Amygdala (tissue), 56 donors: ENCODE data around the gene GALNT12.

ENCODE experiments used
- DNase-seq, 56 donors: peaks; one replicate each; lab custom pipeline; 2025; lab: John Stamatoyannopoulos, UW

Gene GALNT12

DNA sequence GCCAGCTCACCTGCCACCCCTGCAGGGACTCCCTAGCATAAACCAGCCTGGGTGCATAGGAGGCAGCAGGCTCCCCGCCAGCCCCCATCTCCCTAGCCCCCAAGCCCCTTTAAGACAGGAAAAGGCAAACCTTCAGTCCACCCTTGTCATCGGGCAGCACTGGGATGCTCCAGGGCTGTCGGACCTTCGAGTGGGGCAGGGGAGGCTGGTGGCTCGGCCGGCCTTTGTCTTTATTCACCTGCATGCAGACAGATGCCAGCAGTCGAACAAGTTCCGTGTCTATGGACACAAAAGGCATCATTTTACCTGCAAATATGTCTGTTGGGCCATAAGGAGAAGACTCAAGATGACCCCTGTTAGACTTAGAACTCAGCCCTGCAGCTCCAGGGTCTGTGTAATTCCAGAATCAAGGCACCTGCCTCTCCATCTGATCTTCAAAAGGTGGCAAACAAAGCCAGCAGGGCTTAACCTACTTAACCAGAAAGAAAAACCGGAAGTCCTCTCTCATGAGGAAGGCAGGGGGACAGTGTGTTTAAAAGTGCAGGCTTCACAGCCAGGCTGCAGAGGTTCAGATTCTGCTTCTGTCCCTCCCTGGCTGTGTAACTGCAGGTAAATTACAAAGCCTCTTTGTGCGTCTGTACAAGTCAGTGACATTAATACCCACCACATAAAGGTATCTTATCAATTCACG lies 27.3 kb upstream of the GALNT12 start:
- no peak for DNase-seq

DNA sequence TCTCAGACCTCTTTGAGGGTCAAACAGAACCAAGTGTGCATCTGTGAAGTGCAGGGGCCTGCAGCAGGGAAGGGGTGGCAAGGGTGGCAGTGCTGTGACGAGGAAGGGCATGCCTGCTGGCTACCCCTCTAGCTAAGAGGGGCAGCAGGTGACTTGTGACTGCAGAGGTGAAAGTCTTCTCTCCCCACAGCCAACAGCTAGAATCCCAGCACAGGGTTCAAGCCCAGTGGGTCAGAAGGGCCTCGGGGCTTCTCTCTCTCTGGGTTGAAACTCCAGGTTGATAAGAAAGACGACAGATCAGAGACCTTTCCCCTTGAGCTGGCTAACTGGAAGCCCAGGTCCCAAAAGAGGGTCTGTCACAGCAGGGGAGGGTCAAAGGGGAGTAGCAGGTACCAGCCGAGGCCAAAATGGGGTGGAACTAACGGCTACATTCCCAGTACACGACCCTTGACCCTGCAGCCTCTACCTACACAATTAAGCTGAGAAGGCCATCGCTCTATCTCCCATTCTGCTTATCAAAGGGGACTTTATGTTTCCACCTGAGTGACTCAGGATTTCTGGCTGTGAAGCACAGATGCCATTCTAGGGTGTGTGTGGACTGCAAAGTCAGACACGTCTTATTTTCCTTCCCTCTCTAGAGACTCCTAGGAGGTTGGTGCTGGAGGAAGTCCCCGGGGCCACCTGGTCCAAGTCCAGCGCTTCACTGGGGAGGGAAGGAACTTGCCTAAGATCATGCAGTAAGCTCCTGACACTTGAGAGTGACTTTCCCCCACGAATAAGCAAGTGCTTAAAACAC lies 25.7 kb upstream of the GALNT12 start:
- DNase-seq = no peak

DNA sequence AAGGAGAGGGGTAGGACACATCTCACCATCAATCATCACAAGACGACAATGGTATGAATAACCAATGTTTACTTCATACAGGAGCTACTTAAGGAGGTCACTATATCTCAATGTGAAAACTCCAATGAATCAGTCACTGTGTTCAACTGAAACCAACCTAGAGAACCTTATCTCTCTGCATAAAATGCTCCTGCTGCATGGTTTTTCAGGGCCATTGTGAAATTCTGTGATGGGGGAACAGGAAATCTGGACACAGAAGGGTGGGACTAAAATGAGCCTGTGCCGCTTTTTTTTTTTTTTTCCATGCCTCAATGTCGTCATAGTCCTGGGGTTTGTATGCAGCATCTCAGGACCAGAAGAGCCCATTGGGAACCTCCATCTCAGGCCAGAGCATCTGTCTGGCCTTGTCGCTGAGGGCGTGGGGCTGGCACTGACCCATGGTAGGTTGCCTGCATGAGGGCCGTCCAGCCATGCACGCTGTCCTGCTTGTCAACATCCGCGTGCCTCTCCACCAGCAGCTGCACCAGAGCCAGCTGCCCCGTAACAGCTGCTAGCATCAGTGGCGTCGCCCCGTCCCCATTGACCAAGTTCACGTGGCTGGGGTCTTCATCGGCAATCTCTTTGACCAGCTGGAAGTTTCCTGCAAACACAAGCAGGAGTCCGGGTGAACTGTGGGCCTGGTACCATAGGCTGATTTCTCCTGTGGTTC lies 23.8 kb upstream of the GALNT12 start:
- DNase-seq = no peak

DNA sequence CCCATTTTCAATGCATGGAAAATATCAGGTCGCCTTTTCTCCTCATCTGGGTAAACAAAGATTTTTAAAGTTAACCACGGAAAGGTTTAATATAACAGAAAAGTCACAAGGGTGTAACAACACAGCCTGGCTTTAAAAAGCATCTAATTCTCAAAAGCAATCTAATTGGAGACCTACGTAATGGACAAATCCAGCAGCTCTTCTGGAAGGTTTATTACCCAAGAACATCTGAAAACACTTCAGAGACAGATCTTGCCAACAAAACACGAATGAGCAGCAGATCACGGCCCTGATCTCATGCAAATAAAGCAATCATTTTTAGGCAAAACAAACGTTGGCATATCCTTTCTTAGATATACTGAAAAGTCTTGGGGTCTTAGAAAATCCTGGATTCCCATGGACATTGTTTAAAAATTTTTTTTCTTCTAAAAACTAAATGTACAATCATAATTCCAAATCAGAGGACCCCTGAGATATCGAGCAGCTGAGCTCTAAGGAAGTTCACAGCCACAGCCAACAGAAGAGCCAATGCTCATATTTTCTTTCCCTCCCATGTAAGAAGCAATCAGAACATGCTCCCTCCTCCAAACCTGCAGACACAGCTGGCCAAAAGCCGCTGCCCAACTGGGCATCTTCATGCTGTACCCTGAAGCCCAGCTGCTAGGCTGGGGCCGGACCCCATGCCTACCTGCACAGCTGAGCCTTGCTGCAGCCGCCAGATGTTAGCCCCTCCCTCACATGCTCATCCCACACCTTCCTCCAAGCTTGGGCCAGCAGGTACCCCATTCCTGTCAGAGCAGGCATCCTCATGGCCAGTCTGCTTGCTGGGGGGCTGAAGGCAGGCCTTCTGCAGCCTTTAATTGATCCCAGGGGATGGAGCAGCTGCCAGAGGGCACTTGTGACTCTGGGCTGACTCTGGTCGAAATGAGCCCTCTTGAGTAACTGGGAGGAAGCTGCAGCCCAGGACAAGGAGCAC lies 22.4 kb upstream of the GALNT12 start:
- DNase-seq = no peak

DNA sequence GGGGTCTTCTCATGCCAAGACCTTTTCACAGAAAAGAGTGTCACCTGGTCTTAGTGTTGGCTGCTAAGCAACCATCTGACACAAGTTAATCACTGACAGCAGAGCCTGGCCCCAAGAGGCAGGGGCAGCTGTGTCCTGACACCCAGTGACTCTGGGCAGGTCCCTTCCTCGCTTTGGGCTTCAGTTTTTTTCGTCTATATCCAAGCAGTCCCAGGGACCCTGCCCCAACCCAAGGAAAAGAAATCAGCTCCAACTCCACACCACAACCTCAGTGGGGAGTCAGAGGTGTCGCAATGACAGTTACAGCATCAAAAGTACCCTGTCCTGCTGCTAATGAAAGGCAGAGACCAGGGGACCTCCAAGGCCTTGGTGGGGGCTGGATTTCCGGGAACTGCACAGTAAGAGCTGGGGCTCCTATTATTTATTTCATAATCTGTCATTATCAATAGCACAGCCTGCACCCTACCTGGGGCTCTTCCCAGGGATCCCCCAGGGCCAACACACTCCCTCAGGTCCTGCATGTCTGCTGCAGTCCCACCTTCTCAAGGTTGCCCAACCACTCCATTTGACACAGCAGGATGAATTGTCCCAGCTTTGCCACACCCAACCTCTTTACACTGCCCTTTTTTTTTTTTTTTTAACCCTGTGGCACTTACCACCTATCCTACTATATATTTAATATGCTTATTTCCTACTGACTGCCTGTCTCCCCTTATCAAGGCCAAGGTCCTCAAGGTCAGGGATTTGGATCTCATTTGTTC lies 20.5 kb upstream of the GALNT12 start:
- DNase-seq = no peak

DNA sequence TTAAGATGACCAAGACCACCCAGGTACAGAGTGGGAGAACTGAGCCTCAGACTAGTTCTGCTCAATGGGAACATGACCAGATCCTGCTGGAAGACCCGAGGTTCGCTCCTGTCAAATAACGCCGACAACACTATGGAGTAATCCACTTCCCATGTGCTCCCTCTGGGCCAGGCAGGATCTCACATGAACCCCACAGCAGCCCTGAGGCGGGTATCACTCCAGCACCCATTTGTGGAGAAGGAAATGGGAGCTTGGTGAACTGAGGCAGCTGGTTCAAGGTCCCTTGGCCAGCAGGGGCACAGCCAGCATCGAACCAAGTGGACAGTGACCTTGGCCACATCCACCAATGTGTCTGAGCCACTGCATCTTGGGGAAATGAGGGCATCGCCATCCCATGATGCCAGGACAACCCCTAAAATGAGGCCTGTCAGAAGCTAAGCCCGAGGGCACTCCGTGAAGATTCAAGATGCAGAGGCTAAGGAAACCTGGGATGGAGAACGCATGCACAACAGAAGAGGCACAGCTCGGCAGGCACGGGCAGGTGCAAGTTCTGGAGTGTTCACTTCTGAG lies 19.6 kb upstream of the GALNT12 start:
- no peak for DNase-seq

DNA sequence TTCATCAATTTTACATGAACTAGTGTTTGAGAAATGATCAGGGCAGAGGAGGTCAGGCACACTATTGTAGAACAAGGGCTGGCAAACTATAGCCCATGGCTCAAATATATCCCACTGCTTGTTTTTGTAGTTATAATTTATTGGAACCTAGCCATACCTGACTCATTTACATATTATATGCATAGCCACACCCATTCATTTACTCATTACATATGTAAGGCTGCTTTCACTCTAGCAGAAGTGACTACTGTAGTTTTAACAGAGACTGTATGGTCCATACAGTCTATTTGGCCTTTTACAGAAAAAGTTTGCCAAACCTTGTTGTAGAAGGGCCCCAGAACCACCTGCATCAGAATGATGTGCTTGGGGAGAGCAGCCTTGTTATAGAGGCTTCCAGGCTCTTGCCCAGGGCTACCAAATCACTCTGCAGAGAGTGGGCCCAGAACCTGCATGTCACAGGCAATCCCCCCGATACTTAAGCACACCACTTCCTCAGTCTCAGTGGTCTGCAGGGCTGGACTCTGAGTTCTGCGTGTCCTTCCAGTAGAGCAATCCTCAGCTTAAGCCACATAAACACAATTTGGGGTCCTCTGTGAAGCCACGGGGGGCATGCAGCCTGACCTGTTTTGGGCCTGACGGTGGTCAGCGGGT lies 17.9 kb upstream of the GALNT12 start:
- no peak for DNase-seq

DNA sequence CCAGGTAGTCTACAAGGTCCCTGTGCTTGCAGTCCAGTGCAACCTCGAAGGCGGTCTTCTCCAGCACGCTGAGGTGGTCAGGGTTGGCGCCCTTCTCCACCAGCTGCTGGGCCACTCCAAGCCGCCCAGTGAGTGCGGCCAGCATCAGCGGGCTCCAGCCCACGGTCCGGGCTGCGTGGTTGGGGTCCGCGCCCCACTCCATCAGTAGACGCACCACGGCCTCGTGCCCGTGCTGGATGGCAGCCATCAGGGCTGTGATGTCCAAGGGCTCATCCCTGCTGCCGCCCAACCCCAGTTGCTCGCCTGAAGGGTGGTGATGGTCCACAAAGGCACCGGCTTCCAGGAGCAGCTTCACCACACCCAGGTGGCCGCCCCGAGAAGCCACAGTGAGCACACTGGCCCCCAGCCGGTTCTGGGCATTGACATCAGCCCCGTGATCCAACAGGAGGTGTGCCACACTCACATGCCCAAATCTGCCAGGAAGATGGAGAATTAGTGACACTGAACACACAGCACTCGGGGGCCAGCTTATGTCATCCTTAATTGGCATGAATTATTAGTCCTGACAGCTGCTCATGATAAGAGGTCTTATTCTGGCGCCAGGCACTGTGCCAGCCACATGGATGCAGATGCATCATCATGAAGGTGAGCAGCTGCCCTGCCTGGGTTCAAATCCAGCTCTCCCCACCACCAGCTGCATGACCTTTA lies 17.2 kb upstream of the GALNT12 start:
- DNase-seq = no peak

DNA sequence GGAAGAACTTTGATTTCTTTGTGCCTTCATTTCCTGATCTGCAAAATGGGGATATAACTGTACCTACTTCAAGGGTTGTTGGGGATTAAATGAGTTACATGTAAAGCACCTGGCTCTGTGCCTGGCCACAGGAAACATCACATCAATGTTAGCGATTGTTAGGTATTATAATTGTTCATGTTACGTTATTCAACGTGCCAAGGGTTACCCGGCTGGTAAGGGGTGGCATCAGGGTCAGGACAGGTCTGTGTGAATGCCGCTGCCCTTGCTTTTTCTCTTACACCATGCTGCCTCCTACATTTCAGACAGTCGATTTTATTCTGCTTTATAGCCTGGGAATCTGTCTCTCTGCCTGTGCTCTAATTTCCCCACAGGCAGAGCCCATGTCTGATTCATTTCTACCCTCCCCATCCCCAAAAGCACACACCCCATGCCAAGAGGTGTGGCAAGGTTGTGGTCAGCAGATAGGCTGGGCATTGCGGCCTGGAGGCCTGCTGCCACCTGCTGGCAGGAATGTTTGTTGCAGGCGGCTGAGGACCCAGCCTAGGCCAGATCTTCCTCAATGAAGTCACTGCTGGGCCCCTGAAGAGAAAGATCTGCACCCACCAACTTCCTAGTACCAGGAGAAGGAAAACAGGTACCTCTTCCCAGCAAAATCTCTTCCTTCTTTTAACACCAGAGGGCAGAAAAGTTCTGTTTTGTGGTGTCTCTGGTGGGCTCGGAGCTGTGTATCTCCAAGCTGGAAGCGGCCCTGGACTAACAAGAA lies 16.4 kb upstream of the GALNT12 start:
- peak in 44 of 56 donors; percentile 11 to 82 (median 51) for DNase-seq

DNA sequence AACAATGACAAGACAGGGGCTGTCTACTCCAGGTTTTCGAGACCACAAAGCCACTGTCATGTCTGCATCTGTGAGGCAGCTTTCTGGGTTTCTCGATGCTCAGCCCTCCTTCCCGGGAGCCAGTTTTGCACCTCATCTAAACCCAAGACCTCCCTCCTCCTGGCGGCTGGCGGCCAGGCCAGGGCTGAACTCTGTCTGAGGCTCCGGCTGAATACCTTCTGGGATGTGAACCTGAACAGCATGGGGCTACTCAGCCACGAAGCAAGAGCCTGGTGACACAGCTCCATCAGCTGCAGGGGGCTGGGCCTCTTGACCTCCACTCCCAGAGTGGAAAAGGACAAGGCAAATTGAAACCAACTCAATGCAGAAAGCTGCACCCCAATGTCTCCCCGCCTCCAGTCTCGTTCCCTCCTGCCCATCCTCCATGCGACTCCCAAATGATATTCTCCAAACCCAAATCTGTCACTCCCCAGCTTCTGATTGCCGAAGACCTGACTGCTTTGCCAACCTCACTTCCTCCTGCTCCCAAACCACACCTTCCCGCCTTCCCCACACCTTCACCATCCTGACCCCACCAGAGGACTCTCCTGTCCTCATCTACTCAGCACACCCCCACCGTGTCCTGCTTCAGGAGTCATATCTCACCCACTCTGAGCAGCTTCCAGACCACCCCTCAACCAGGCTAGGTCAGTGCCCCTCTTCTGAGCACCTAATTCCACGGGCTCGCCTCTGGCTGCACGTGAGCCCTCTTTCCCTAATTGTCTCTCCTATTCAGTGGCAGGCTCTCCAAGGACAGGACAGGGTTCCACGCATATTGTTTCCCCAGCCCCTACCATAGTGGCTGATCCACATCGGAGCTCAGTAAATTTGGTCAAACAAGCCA lies 15.6 kb upstream of the GALNT12 start:
- no peak for DNase-seq

DNA sequence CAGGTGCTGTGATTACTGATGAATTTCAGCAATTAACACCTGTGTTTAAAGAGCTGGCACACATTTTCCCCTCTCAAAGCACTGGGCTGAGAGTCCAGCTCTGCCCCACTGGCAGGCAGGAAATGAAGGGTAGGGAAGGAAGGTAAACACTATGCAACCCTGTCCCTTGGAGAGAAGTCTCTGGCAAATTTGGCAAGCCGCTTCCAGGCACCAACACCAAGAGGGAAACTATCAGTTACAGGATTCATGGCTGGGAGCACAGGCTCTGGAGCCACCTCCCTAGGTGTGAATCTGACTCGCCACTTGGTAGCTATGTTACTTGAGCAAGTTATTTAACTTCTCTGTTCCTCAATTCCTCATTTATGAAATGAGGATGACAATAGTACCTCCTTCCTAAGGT lies 14.4 kb upstream of the GALNT12 start:
- DNase-seq = no peak

DNA sequence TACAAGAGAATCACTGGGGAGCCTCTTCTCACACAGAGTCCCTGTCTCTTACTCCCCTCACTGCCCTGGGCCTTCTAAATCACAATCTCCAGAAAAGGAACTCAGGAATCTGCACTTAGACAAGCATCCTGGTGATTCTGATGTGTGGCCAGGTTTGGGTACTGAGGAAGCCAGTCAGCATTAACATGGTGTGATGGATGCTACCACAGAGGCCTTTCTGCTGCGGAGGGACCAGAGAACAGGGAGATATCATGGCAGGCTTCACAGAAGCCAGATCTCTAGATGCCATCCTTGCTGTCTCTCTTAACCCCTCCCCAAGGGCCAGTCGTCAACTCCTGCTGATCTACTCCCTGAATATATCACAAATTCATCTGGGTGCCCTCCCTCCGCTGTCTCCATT lies 12.7 kb upstream of the GALNT12 start:
- no peak for DNase-seq

DNA sequence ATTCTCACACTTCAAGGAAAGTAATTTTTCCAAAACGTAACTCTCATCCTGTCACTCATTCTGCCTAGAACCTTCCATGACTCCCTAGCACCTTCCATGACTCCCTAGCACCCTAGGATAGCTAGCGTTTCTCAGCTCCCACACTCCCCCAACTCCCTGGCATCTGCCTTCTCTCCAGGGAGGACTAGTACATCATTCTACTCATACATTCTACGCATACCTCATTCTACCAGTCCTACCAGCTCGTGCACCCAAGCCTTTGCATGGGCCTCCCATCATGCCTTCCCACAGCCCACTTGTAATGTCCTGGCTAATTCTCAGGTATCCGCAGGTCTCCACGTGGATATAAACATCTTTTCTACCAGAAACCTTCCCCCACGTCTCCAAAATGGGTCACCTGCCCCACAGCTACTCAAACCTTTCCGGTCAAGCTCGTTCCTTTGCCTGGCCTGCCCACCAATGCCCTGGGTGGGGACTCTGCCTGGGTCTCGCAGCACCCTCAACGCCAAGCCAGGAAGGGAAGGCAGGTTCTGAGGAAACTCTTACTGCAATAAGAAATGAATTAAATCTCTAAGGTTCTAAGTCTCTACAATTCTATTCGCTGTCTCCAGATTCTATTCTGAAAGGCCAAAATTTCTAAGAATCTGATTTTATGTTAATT lies 12.0 kb upstream of the GALNT12 start:
- no peak for DNase-seq

DNA sequence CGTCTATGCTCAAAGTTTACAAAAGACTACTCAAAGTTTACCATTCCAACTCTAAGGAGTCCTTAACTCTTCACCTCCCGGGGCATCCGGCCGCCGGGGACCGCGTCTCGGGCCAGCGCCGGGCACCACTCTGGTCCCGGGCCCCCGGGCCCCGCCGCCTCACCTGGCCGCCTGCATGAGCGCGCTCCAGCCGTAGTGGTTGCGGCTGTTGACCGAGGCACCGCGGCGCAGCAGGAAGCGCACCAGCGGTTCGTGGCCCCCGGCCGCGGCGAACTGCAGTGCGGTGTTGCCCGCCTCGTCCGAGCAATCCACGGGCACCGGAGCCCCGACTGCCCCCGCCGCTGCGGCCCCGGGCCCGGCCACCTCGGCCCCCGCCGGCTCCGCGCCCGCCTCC lies 11.5 kb upstream of the GALNT12 start:
- DNase-seq = peak in 6 of 56 donors; percentile 40 to 68 (median 44)

DNA sequence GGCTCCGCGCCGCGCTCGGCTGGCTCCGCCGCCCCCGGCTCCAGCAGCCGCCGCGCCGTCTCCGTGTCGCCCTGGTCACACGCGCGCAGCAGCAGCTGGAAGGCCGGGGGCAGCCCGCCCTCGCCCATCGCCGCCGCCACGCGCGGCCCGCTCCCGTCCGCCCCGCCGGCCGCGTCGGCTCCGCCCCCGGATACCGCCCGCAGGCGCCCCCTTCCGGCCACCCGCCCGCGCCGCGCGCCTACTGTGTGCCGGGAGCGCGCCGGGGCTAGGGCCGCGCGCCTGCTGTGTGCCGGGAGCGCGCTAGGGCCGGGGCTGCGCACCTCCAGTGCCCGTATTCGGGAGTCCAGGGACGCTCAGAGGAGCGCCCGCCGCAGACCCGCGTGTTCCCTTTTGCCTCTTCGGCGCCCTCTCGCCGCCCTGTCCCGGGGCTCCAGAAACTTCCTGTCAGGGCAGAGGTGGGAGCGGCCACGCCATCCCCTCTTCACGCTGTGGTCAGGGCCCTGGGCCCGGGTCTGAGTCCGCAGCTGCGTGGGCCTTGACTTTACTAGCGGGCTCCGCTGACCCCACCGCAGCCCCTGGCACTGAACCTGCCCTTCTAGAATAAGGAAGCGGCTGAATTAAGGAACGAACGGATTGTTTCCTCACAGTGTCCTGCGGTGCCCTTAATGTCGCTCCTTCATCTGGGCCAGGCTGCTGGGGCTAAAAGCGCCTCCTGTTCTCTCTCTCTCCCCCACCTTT lies 10.9 kb upstream of the GALNT12 start, which contains the start of gene ANKS6:
Gene ANKS6 (minus strand): TSS at position 192 of the 738 bp plus-strand sequence. CDS start 64 bp downstream, at position 128.
- peak in 50 of 56 donors; percentile 14 to 88 (median 64) for DNase-seq
